Uterus (tissue), 2 donors: ENCODE results near the gene PDE4B.

Experiments
- CTCF ChIP-seq, 4 experiments: fragments of 200-600 bp in 2 of 4; fragments of 450-650 bp in 2 of 4; sonication (generic) in 2 of 4; IDR thresholded peaks; one replicate each; pipeline ENCODE4 v1.5.1; 2016 to 2019; ENCODE audit warnings: antibody characterized with exemption in 4 of 4, mild to moderate bottlenecking in 2 of 4, moderate library complexity in 1 of 4
- POLR2A ChIP-seq, 2 donors: fragments of 450-650 bp; IDR thresholded peaks; one replicate each; pipeline ENCODE4 v1.6.1; 2016; ENCODE audit warnings: antibody characterized with exemption in 2 of 2, mild to moderate bottlenecking in 1 of 2, moderate library complexity in 1 of 2

- TF ChIP-seq CTCF (IDR thresholded peaks at IDR 0.05), result no peak
- no peak for TF ChIP-seq POLR2A (IDR thresholded peaks at IDR 0.05)
Measured at GRCh38 chr1:66231217-66231616, 438.5 kb downstream of the PDE4B start.
